ENCODE measurements around the gene AVL9. TPM values are rescaled to one million over a fixed set of nuclear protein-coding genes. Genes with fewer than 3 reads are reported as not detected.

Gene AVL9
- total and polyA plus RNA-seq, 2 donors (not counting 1 experiment from before 2014, with no cell fraction given) = 15.4 to 48.0 TPM

DNA sequence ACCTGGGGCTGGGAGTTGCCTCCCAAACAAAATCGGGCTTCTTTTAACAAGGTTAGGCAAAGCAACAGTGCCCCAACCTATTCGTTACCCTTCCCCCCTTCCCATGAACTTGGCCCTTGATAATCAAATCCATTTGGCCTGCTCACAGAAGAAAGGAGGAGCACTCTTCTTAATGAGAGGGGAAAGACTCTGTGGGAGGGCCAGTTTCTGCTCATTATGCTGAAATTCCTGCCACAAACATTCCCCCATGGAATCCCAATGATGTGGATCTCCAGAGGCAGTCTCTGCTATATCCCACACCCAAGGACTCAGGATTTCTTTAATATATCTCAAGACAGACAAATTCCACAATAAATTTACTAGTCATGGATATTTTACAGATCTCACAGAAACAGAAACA lies 48.1 kb upstream of the AVL9 start:
- peaks cover 0 to 22% (median 8%) of the 10 kb centered on the region in 3 donors for H3K9me3 ChIP-seq (ENCODE audit: control extremely low read depth in 1 of 3, control insufficient read depth in 2 of 3, insufficient read depth in 1 of 3, low read length in 2 of 3)
- POLR2A ChIA-PET = no interaction called here
- WGBS (ENCODE audit: insufficient coverage) = 100% methylated on average over 1 of the region's 2 CpGs

DNA sequence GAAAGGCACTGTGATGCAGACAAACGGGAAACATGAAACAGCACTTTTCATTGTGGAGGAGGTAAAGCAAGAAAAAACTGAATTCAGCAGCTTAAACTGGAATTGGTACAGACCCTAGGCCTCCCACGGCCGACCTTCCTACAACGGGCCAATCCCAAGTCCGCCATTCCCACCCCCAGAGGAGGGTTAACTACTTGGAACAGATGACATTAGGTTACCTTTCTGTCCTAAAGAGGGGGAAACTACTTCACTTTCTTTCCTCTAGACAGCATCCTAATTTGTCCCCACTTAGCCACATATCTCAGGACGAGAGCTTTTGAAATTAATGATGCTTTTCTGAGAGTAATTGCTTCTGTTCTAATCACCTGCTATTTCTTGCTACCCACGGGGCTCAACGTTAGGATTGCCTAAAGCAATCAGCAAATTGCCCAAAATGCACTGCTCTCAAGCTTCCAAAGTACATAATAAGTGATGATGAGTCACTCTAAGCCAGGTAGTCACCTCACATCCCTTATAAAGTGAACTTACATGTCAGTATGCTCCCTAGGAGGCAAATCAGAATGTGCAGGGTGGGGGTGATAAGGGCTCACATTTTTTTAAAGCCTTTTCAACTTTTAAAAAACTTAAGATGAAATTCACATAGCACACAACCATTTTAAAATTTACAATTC lies 41.8 kb upstream of the AVL9 start:
- Histone ChIP-seq H3K4me2 (replicated peaks; ENCODE audit: low read depth, low read length, poor library complexity, severe bottlenecking) (no peak overlapping the region), H3K27me3 (replicated peaks in 1 of 4; ENCODE audit: control extremely low read depth in 1 of 4, control insufficient read depth in 3 of 4, insufficient read depth in 4 of 4, low read length in 3 of 4) (peaks cover 0 to 11% (median 3%) of the 10 kb centered on the region in 4 experiments), H3K4me1 (ENCODE audit: control insufficient read depth in 2 of 2, insufficient read depth in 2 of 2, low read length in 2 of 2) (no peaks in the 10 kb centered on the region), H3K27ac (ENCODE audit: low read length in 2 of 2) (no peak overlapping the region), H3K36me3 (replicated peaks in 1 of 2; ENCODE audit: control extremely low read depth in 1 of 2, control insufficient read depth in 1 of 2, extremely low read depth in 1 of 2, insufficient read depth in 2 of 2, low read length in 1 of 2) (no peaks in the 10 kb centered on the region), H3K4me3 (ENCODE audit: control extremely low read depth in 1 of 5, extremely low read depth in 1 of 5, insufficient read depth in 1 of 5, low read depth in 2 of 5, low read length in 4 of 5) (no peak overlapping the region), H2AFZ (ENCODE audit: insufficient read depth, low read depth, low read length, poor library complexity, severe bottlenecking) (no peak overlapping the region), H3K79me2 (ENCODE audit: control insufficient read depth, insufficient read depth, low read length) (no peaks in the 10 kb centered on the region), H3K9ac (ENCODE audit: low read length) (no peak overlapping the region), H3K9me3 (ENCODE audit: control extremely low read depth in 1 of 3, control insufficient read depth in 2 of 3, insufficient read depth in 1 of 3, low read length in 2 of 3) (peaks cover 0 to 17% (median 4%) of the 10 kb centered on the region in 3 donors), H4K20me1 (ENCODE audit: control insufficient read depth, insufficient read depth, low read length, poor library complexity, severe bottlenecking) (no peaks in the 10 kb centered on the region)
- TF ChIP-seq EZH2 (IDR thresholded peaks at IDR 0.05; ENCODE audit: borderline replicate concordance, insufficient read depth, low read depth, low read length, poor library complexity, severe bottlenecking) = no peak
- TF ChIP-seq, protein P1, sequence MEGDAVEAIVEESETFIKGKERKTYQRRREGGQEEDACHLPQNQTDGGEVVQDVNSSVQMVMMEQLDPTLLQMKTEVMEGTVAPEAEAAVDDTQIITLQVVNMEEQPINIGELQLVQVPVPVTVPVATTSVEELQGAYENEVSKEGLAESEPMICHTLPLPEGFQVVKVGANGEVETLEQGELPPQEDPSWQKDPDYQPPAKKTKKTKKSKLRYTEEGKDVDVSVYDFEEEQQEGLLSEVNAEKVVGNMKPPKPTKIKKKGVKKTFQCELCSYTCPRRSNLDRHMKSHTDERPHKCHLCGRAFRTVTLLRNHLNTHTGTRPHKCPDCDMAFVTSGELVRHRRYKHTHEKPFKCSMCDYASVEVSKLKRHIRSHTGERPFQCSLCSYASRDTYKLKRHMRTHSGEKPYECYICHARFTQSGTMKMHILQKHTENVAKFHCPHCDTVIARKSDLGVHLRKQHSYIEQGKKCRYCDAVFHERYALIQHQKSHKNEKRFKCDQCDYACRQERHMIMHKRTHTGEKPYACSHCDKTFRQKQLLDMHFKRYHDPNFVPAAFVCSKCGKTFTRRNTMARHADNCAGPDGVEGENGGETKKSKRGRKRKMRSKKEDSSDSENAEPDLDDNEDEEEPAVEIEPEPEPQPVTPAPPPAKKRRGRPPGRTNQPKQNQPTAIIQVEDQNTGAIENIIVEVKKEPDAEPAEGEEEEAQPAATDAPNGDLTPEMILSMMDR (IDR thresholded peaks at IDR 0.05) = no peak
- ATAC-seq (ENCODE audit: low read depth) (no peak), DNase-seq (no peak)
- Mint-ChIP-seq H3K27ac (no peak overlapping the region), H3K4me1 (no peaks in the 10 kb centered on the region), H3K4me3 (no peak overlapping the region), H3K9me3 (ENCODE audit: insufficient read depth) (peaks cover 7% of the 10 kb centered on the region), H3K27me3 (peaks cover 16% of the 10 kb centered on the region)
- 40% methylated on average over 1 of the region's 8 CpGs for WGBS (ENCODE audit: insufficient coverage)
- intact Hi-C loops (cut with micrococcal nuclease) = no loop called here
- POLR2A ChIA-PET = no interaction called here
- CTCF ChIA-PET = no interaction called here

More for the DNA sequence above, 48.1 kb upstream of the AVL9 start:
- Histone ChIP-seq H3K36me3 (replicated peaks in 1 of 2; ENCODE audit: control extremely low read depth in 1 of 2, control insufficient read depth in 1 of 2, extremely low read depth in 1 of 2, insufficient read depth in 2 of 2, low read length in 1 of 2) (no peaks in the 10 kb centered on the region), H2AFZ (ENCODE audit: insufficient read depth, low read depth, low read length, poor library complexity, severe bottlenecking) (no peak overlapping the region), H3K4me2 (replicated peaks; ENCODE audit: low read depth, low read length, poor library complexity, severe bottlenecking) (no peak overlapping the region), H3K79me2 (ENCODE audit: control insufficient read depth, insufficient read depth, low read length) (no peaks in the 10 kb centered on the region), H3K27me3 (replicated peaks in 1 of 4; ENCODE audit: control extremely low read depth in 1 of 4, control insufficient read depth in 3 of 4, insufficient read depth in 4 of 4, low read length in 3 of 4) (peaks cover 0 to 8% (median 0%) of the 10 kb centered on the region in 4 experiments), H3K9ac (ENCODE audit: low read length) (no peak overlapping the region), H3K27ac (ENCODE audit: low read length in 2 of 2) (no peak overlapping the region), H3K4me3 (ENCODE audit: control extremely low read depth in 1 of 5, extremely low read depth in 1 of 5, insufficient read depth in 1 of 5, low read depth in 2 of 5, low read length in 4 of 5) (no peak overlapping the region), H4K20me1 (ENCODE audit: control insufficient read depth, insufficient read depth, low read length, poor library complexity, severe bottlenecking) (no peaks in the 10 kb centered on the region), H3K4me1 (ENCODE audit: control insufficient read depth in 2 of 2, insufficient read depth in 2 of 2, low read length in 2 of 2) (no peaks in the 10 kb centered on the region)
- Mint-ChIP-seq H3K4me1 (no peaks in the 10 kb centered on the region), H3K9me3 (ENCODE audit: insufficient read depth) (peaks cover 18% of the 10 kb centered on the region), H3K4me3 (no peak overlapping the region), H3K27me3 (peaks cover 14% of the 10 kb centered on the region), H3K27ac (no peak overlapping the region)
- TF ChIP-seq EZH2 (IDR thresholded peaks at IDR 0.05; ENCODE audit: borderline replicate concordance, insufficient read depth, low read depth, low read length, poor library complexity, severe bottlenecking) = no peak
- TF ChIP-seq, protein P1 (IDR thresholded peaks at IDR 0.05) = no peak
- DNase-seq = no peak
- CTCF ChIA-PET = no interaction called here
- no peak for ATAC-seq (ENCODE audit: low read depth)
- intact Hi-C loops (cut with micrococcal nuclease) = no loop called here
